GM19452 (cell line): Measurements from ENCODE around the gene MCC.
A peak's percentile ranks its signal among the peaks of the same experiment; 100 is the strongest.
"Not testable (repeated sequence)": the region's sequence is repeated elsewhere in the genome, so short reads cannot be mapped to it uniquely, and the experiment has no call there.

Source experiments
- ATAC-seq: cut with Tn5 transposase; IDR thresholded peaks from one replicate; pipeline ENCODE4 v1.9.1; 2021; ENCODE audit not compliant: unreplicated experiment

Gene MCC

DNA sequence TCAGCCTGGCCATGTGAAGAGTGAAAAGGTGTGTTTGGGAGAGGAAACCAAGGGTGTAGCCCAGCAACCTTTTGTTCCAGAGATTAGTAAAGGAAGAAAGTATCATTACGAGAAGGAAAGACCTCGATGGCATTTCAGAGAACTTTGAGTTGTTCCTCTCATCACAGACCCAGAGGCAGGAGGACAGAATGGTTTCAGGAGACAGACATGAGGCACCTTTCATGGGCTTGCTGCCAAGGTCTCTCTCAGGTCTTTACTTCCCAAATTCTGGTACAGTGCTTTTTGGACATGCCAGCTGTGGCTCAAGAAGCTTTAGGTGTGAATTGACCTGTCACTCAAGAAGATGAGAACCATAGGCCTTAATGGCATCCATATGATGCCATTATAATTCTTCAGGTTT is 2.8 kb upstream of the MCC start:
- no peak for ATAC-seq

DNA sequence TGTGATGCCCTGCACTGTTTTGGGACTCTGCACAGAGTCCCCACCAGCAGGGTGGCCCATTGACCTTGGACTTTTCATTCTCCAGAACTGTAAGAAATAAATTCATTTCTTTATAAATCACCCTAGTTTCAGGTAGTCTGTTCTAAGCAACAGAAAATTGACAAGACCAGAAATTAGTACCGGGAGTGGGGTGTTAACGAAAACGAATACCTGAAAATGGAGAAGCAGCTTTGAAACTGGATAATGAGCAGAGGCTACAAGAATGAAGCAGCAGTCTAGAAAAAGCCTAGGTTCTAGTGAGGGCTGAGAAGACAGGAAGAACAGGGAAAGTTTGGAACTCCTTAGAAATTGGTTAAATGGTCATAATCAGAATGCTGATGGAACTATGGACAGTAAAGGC is 2.1 kb upstream of the MCC start:
- no peak for ATAC-seq

DNA sequence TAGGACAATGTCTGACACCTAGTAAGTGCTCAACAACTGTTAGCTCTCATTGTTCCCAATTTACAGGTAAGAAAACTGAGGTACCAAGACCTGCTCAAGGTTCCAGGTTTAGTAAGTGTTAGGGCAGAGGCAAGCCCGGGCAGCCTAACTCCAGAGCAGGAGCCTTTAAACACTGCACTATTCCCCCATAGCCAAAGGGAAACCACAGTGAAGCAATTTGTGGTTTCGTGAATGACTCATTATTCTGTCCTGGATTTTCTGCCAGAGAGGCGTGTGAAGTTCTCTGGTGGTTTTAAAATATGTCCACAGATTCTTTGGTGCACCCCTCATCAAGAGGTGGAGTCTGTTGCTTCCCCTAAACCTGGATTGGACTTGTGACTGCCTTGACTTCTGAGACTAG is 1.0 kb upstream of the MCC start:
- ATAC-seq: peak; percentile 81

DNA sequence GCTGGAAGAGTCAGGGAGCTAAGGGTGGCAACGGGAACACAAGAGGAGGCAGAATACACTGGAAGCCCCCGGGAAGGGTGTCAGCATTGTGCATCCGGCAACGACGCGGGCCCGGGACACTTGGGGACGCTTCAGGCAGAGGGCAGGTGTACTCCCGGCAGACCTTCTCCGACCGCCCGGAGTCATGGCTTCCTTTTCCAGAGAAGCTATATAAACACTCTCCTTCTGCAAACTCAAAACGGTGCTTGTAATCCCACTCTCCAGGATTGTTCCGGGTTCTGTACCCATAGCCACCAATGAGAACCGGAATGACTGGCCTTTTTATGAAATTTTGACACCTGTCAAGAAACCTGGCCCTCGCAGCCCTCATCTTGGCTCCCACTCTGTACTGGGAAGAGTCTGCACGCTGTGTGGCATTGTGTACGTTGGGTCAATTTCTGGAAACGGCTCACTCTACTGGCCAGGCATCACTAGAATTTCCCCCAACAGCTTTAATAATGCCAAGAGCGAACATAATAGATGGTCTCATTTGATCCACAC is 462 bp upstream of the MCC start:
- ATAC-seq: no peak

DNA sequence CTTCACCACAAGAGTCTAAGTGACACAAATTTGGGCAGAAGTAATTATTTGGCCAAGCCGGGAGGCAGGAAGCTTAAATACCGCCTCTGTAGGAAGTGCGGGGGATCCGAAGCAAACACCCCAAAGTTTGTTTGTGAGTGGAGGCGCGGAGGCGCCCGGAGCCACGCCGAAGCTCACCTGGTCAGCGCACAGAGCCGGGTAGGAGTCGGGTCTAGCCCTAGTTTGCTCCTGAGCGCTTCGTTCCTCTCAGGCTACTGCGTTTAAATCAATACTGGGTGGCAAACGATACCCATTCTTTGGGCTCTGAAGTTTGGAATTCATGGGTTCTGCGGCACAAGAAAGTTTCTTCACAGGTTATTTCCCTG is 855 bp downstream of the MCC start:
- ATAC-seq: no peak

DNA sequence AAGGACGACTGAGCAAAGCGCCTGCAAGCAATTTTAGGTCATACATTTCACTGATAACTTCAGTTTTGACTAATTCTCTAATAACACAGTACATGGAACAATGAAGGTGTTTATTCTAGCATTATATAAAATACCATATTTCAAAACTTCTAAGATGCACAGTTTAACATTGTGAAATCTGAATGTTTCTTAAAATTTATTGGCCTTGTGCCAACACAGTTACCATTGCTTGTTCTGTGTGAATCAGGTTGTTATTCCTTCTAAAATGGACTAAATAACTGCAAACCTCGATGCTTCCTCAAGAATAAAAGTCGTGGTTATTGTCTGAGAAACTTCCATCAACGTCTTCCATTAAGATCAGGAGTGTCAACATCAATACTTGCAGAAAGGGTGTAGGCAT is 8.0 kb downstream of the MCC start:
- no peak for ATAC-seq

DNA sequence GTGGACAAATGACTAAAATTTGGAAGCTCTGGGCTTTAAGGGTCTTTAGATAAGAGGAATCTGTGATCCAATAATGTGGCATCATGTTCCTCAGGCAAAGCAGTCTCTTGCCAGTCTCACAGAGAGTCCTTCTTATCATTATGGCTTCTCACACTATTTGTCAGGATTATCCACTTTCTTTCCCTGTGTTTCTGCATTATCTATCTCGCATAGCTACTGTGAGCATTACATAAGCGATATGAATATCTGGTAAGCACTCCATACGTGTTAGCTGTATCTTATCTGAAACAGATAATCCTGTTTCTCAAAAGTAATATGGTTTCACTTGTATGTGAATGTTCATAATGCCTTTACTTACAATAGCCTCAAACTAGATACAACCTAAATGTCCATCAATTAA is 9.6 kb downstream of the MCC start:
- ATAC-seq: no peak

DNA sequence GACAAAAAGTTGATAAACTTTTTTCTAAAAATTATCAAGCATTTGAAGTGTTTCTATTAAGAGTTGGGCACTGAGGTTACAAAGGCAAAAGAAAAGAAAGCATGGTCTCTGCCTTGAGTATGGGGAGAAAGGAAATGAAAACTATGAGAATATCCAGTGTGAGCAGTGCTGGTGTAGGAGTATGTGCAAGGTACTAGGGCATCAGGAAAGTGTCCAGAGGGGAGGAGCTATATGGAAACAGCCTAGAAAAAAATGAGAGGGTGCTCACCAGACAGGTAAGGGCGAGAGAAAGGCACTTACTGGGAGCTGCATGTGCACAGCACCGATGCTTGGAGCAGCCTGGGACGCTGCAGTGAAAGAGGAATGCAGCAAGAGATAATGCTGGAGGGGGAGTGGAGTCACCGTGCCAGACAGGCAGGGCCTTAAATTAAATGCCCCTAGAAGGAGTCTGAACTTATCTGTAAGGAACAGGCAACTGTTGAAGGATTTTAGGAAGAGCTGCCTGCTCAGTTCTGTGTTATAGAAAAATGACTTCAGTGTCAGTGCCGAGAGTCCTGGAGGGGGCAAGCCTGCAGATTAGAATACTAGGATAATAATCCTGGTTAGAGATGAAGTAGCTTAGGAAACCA is 14.0 kb downstream of the MCC start:
- ATAC-seq: no peak

DNA sequence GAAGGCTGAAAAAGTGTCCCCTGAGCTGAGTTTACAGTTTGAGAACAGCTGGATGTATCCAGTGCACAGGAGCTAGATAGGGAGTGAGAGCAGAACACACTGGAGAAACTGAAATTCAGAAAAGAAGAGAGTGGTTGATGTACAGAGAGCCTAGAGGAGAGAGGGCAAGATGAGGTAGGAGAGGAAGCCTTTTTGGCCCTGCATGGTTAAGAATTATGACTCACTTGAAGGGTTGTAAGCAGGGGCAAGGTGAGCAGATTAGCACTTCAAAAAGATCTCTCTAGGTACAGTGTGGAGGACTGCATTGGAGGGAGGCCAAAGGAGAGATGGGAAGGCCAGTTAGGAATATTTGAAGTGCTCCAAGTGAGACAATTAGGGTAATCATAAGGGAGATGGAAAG is 25.2 kb downstream of the MCC start:
- no peak for ATAC-seq

DNA sequence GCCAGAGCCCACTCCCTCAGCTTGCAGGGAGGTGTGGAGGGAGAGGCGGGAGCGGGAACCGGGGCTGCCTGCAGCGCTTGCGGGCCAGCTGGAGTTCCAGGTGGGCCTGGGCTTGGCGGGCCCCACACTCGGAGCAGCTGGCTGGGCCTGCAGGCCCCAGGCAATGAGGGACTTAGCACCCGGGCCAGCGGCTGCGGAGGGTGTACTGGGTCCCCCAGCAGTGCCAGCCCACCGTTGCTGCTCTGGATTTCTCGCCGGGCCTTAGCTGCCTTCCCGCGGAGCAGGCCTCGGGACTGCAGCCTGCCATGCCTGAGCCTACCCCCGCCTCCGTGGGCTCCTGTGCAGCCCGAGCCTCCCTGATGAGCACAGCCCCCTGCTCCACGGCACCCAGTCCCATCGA is 31.1 kb downstream of the MCC start:
- ATAC-seq: not testable (repeated sequence)

DNA sequence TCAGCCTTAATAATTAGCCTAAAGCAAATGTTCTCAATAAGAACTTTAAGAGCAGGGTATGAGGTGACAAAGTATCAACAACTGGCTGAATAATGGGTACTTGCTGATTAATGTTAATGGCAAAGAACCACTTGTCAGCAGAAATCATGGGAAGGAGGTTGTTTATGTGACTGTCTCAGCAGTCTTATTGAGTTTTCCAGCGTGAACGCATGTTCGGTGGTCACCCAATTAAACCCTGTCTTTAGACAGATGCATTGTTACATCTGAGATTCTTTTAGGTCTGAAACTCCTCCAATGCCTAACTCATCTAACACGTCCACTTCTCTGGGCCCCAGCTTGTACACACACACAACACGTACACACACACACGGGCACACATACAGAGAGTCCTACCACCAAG is 35.3 kb downstream of the MCC start:
- no peak for ATAC-seq

DNA sequence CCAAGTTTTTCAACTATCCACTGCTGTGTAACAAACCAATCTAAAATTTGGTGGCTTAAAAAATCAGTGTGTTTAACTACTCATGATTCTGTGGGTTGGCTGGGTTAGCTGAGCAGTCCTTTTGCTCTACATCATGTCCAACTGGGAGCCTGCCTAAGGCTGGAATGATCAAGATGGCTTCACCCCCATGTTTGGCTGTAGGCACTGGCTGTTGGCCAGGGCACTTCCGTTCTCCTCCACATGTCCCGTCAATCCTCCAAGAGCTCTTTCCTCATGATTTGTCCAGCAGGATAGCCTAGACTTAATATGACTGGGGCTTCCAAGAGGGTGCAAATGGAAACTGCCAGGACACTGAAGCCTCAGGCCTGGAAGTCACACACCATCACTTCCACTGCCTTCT is 36.5 kb downstream of the MCC start:
- no peak for ATAC-seq

DNA sequence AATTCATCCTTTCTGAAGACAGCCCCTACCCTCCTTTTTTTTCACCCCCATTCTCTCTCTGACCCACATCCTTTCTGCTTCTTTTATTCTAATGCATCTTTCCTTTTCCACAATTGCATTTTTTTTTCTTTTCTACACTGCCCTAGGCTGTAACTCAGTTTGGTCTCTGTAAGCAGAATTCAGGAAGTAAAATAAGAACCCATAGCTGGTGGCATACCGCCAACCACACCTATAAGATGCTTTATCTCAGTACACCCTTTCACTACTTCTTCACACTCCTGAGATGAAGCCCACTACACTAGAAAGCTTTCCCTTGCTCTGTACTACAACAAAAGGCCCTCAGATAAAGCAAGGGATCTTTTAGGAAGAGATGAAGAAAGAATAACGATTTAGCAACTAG is 37.3 kb downstream of the MCC start:
- no peak for ATAC-seq

DNA sequence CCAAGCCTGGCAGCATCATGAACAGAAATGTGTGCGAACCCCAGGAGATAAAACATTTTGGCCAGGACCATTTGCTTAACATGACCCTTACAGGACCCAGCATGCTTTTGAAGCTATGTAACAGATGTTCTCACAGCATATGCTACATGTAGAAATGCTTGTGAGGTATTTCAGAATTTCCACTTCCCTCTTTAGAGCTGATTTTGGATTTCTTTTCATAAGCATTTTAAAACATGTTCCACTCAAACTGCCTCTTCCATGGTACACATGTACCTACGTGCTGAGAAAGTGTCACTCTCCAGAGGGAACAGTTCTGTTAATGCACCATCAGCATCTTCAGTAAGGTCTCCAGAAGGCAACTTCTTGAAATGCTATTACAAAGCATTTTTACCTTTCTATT is 37.8 kb downstream of the MCC start:
- ATAC-seq: no peak

DNA sequence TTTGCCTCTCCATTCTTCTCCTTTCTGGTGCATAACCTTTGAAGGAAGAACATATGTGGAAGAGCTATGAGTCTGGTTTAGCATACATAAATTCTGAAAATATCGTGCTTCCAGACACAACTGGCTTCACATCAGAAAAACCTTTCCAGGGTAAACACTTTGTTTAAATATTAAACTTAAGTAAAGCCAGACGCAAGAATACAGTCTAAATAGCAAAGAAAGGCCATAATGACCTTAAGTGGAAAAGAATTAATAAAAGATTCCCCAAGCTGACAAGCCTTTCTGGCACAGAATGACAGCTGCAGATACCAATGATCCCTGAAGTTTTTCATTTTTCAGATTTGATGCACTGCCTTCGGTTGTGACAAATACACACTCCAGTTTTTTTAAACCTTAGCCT is 40.0 kb downstream of the MCC start:
- no peak for ATAC-seq

DNA sequence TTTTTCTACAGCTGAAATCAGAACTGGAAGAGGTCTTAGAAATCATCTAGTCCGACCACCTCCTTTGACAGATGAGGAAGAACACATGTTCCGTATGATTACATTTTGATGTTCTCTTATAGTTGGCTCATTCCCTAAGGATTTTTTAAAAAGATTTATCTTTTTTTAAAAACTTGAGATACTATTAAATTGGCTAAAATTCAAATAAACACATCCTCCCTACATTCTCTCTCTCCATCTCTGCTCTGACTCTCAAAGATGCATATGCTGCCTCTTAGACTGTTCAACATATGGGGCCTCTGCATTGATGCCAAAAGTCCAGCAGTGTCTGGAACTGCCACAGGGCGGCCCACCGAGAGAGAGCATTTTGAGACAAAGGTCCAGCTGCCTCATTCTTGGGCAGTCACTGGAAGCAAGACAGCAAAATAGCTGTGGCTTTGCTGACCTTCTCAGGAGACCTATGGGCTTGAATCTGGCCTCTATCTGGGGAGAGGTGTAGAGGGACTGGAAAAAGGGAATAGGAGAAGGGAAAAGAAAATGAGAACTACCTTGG is 40.7 kb downstream of the MCC start:
- no peak for ATAC-seq

DNA sequence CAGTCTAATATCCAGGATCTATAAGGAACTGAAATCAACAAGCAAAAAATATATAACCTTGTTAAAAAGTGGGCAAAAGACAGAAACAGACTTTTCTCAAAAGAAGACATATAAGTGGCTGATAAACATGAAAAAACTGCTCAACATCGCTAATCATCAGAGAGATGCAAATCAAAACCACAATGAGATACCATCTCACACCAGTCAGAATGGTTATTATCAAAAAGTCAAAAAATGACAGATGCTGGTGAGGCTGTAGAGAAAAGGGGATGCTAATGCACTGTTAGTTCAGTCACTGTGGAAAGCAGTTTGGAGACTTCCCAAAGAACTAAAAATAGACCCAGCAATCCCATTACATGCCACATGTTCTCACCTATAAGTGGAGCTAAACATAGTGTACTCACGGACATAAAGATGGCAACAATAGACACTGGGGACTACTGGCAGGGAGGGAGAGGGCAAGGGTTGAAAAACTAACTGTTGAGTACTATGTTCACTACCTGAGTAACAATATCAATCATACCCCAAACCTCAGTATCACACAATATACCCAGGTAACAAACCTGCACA is 41.8 kb downstream of the MCC start:
- ATAC-seq: no peak

DNA sequence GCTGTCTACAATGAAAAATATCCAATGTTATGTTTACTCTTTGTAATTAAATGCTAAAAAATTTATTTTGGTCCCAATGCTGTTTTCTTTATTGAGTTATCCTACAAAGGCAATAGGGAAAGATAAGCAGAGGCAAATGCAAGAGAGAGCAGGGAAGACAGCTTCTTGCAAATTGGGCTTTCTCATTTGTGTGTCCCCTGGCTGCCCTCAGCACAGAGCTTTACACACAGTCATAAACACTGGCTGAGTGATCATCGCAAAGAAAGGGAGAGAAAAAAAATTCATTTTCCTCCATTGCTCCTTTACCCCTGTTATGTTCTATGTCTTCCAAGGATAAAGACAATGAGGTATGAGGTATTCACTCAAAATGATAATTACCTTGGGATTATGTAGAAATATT is 51.1 kb downstream of the MCC start:
- ATAC-seq: no peak

DNA sequence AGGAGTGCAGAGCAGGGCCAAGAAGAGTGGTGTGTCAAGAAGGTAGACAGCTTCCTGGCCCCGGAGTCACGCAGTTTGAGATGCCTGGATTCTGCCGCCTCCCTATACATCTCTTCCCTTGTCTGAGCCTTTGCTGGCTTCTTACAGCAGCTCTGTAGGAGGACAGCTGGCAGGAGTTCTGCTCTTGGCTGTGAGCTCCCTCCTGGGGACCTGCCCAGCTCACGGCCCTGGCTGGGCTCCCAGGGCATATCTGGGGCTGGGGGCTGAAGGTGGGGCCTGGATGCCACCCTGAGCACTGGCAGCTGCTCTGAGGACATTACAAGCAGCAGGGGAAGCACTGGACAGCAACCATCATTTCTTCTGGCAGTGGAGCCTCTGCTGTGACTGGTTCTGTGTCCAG is 52.7 kb downstream of the MCC start:
- ATAC-seq: no peak

DNA sequence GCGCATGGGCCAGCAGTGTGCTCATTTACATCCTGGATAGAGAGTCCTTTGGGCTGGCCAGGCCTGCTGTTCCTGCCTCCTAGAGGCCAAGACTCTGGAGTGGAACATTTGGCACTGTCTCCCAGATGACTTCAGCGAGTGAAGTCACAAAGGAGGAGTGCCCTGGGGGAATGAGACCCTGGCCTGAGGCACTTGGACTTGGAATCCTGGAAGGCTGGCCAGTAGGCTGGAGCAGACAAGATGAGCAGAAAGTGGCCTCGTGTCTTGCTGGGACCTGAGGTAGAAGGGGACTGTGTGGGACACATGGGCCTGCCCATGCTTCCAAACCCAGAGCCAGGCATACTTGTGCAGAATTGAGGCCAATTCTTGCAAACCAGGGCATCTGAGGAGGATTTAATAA is 53.4 kb downstream of the MCC start, which contains the start of gene TSSK1B:
TSS of gene TSSK1B (minus strand) at position 101 of the 400 bp plus-strand sequence. CDS start 150 bp downstream, outside the sequence.
- ATAC-seq: no peak

DNA sequence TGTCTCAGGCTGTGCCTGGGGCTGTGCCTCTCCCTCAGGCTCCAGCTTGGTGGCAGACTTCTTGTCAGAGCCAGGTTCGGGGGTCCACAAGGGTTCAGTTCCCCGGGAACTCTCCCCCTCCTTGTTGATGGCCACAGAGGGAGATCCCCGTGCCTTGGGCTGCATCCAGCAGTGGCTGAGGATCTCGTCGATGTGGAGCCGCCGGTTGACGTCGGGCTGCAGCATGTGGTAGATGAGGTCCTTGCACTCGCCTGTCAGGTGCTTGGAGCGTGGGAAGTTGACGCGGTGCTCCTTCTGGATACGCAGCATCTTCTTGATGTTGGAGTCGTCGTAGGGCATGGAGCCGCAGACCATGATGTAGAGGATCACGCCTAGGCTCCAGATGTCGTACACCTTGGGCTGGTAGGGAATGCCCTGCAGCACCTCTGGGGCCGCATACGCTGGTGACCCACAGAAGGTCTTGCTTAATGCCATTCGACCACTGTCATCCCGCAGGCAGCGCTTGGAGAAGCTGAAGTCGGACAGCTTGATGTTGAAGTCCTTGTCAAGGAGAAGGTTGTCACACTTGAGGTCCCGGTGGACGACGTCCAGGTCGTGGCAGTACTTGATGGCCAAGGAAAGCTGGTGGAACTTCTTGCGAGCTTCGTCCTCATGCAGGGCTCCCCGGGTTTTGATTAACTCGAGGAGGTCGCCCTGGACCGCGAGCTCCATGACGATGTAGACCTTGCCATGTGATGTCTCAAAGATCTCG is 54.2 kb downstream of the MCC start:
- no peak for ATAC-seq

DNA sequence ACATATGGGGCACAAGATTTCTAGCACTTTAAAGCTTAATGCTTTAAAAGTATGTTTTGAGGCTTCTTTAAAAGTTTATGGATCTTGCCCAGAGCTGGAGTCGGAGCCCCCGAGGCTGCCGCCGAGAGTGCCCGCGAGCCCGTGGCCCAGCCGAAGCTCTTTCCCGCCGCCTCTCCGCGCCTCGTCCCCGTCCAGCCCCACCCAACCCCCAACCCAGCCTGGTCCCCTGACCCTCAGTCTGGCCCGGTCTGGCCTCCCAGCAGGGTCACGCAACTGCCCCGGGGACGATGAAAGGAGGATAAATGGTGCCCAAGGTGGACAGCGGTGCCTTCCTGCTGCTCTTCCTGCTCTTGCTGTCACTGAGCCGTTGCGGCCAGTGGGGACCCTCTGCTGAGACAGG is 55.2 kb downstream of the MCC start:
- ATAC-seq: no peak
